HepG2 (cell line): ENCODE results near the gene NCOR2. TPM values are rescaled to one million over a fixed set of nuclear protein-coding genes. Genes with fewer than 3 reads are reported as not detected.

Experiments used
- ATF7-NPFF ChIP-seq: sonication (generic); formaldehyde crosslinking; IDR thresholded peaks from 2 replicates; pipeline ENCODE4 v1.8.1; 2023; ENCODE audit warnings: mild to moderate bottlenecking, low read depth, missing genetic modification reagents, moderate library complexity
- CBFB ChIP-seq: sonication (generic); formaldehyde crosslinking; IDR thresholded peaks from 2 replicates; pipeline ENCODE4 v1.4.0; 2020; ENCODE audit warnings: missing genetic modification reagents
- DMAP1 ChIP-seq: IDR thresholded peaks from 2 replicates; pipeline ENCODE4 v1.6.1; 2016
- FOXO4 ChIP-seq: sonication (generic); formaldehyde crosslinking; conservative IDR thresholded peaks from 2 replicates; pipeline ENCODE4 v1.8.1; 2023; ENCODE audit warnings: missing genetic modification reagents
- HMGA1 ChIP-seq: sonication (generic); formaldehyde crosslinking; conservative IDR thresholded peaks from 2 replicates; pipeline ENCODE4 v1.4.0; 2020; ENCODE audit warnings: missing genetic modification reagents
- HMGXB4 ChIP-seq, 2 experiments: sonication (generic) in 1 of 2; formaldehyde crosslinking in 1 of 2; IDR thresholded peaks; 2 replicates each; pipeline versions ENCODE4 v1.4.0 to v1.6.1; 2018 to 2020; ENCODE audit warnings: missing genetic modification reagents in 2 of 2, borderline replicate concordance in 1 of 2, low read depth in 1 of 2, mild to moderate bottlenecking in 1 of 2, missing biosample characterization in 1 of 2
- ISX ChIP-seq: sonication (generic); formaldehyde crosslinking; conservative IDR thresholded peaks from 2 replicates; pipeline ENCODE4 v1.5.0; 2020; ENCODE audit warnings: missing genetic modification reagents
- KLF16 ChIP-seq, 2 experiments: sonication (generic) in 1 of 2; formaldehyde crosslinking in 1 of 2; IDR thresholded peaks; 2 replicates each; pipeline versions ENCODE4 v1.6.1 to v1.8.0; 2016 to 2023; ENCODE audit warnings: missing genetic modification reagents in 2 of 2, missing compliant biosample characterization in 1 of 2
- KMT2B ChIP-seq: IDR thresholded peaks from 2 replicates; pipeline ENCODE4 v1.6.1; 2016; ENCODE audit warnings: missing genetic modification reagents, missing compliant biosample characterization
- MEIS2 ChIP-seq: sonication (generic); formaldehyde crosslinking; IDR thresholded peaks from 2 replicates; pipeline ENCODE4 v1.9.0; 2021; ENCODE audit warnings: mild to moderate bottlenecking, missing genetic modification reagents
- MIER2 ChIP-seq: IDR thresholded peaks from 2 replicates; pipeline ENCODE4 v1.6.1; 2016; ENCODE audit warnings: missing biosample characterization, missing genetic modification reagents
- MXD4 ChIP-seq: IDR thresholded peaks from 2 replicates; pipeline ENCODE4 v1.6.1; 2016; ENCODE audit warnings: mild to moderate bottlenecking, missing biosample characterization, missing genetic modification reagents
- REST ChIP-seq, 2 experiments: IDR thresholded peaks; 2 replicates each; pipeline ENCODE4 v1.6.1; 2011 to 2012; ENCODE audit warnings: low read length in 2 of 2, borderline replicate concordance in 1 of 2, low read depth in 1 of 2, mild to moderate bottlenecking in 1 of 2, moderate library complexity in 1 of 2
- SOX13 ChIP-seq, 3 experiments: fragments of 450-650 bp in 1 of 3; sonication (generic) in 1 of 3; formaldehyde crosslinking in 1 of 3; IDR thresholded peaks in 2 of 3; conservative IDR thresholded peaks in 1 of 3; 2 replicates each; pipeline versions ENCODE4 v1.5.0 to v1.6.1; 2016 to 2020; ENCODE audit warnings: antibody characterized with exemption in 1 of 3, mild to moderate bottlenecking in 1 of 3, missing compliant biosample characterization in 1 of 3, missing genetic modification reagents in 1 of 3, moderate library complexity in 1 of 3
- ZNF143 ChIP-seq: sonication (generic); formaldehyde crosslinking; IDR thresholded peaks from 2 replicates; pipeline ENCODE4 v1.4.0; 2020; ENCODE audit warnings: missing genetic modification reagents
- ZNF383 ChIP-seq: sonication (generic); formaldehyde crosslinking; IDR thresholded peaks from 2 replicates; pipeline ENCODE4 v1.4.0; 2020; ENCODE audit warnings: missing genetic modification reagents, mild to moderate bottlenecking, borderline replicate concordance
- ZSCAN21 ChIP-seq: sonication (generic); formaldehyde crosslinking; IDR thresholded peaks from 2 replicates; pipeline ENCODE4 v1.8.0; 2022; ENCODE audit warnings: mild to moderate bottlenecking, missing genetic modification reagents, moderate library complexity, borderline replicate concordance
- ZSCAN31 ChIP-seq: sonication (generic); formaldehyde crosslinking; IDR thresholded peaks from 2 replicates; pipeline ENCODE4 v1.5.0; 2020; ENCODE audit warnings: low read depth, mild to moderate bottlenecking, missing genetic modification reagents
- ZSCAN5A ChIP-seq: sonication (generic); formaldehyde crosslinking; IDR thresholded peaks from 2 replicates; pipeline ENCODE4 v1.8.0; 2022; ENCODE audit warnings: mild to moderate bottlenecking, missing genetic modification reagents, borderline replicate concordance
- polyA plus RNA-seq, 8 experiments: library from polyadenylated mRNA; depleted of rRNA in 3 of 8; stranded (reverse) in 7 of 8; unstranded in 1 of 8; fragments of >200 nt; fragmentation: Illumina TruSeq in 4 of 8; extraction: Trizol in 4 of 8; gene quantifications; 2 replicates each; pipeline versions ENCODE4 v1.2.1 to v1.2.3, GENCODE V29; 2011 to 2016; ENCODE audit warnings: low read depth in 4 of 8, missing spikeins in 1 of 8, mixed read lengths in 1 of 8; ENCODE audit not compliant: insufficient read depth in 1 of 8
- total RNA-seq, 5 experiments: library from RNA; depleted of rRNA; stranded (reverse); fragments of >200 nt; fragmentation: Illumina TruSeq; extraction: Trizol; gene quantifications; 2 replicates each; pipeline ENCODE4 v1.2.3, GENCODE V29; 2016; ENCODE audit warnings: low read depth in 1 of 5

Gene NCOR2
- total and polyA plus RNA-seq, 2 of the 13 experiments (the other 11 are each of a cell fraction or from before 2014, with no cell fraction given), result 4.5 to 5.7 TPM

GRCh38 chr12:124518051-124518932 lies 49.1 kb downstream of the NCOR2 start (continued):
- TF ChIP-seq ZSCAN5A (CRISPR knock-in tag) (no peak), ISX (peak; percentile 81; the same call in 1 of the 2 replicates), MIER2 (CRISPR knock-in tag) (no peak), MXD4 (0 out of 2 replicates have a peak, but pooled peaks have one; percentile 38), ZNF143 (CRISPR knock-in tag) (no peak), SOX13 (IDR thresholded peaks at IDR 0.05) (no peak), SOX13 (CRISPR knock-in tag; conservative IDR thresholded peaks at IDR 0.05 in 1 of 2, IDR thresholded peaks at IDR 0.05 in 1 of 2) (no peak; a peak in 1 of 4 replicates), HMGXB4 (CRISPR knock-in tag; IDR thresholded peaks at IDR 0.05; ENCODE audit: borderline replicate concordance in 1 of 2, low read depth in 1 of 2) (peak; percentile 58 to 70; a peak in 3 of 4 replicates), CBFB (no peak), ATF7-NPFF (no peak), HMGA1 (CRISPR knock-in tag) (no peak), ZSCAN21 (CRISPR knock-in tag) (no peak), KLF16 (CRISPR knock-in tag; IDR thresholded peaks at IDR 0.05) (peak in 1 of 2 experiments; percentile 49; a peak in 1 of 4 replicates), ZSCAN31 (CRISPR knock-in tag) (0 out of 2 replicates have a peak, but pooled peaks have one; percentile 67), MEIS2 (peak; percentile 71; the same call in 1 of the 2 replicates), DMAP1 (CRISPR knock-in tag) (peak; percentile 59; the same call in 1 of the 2 replicates), FOXO4 (CRISPR knock-in tag) (no peak), KMT2B (CRISPR knock-in tag) (peak; percentile 23; the same call in 1 of the 2 replicates), REST (IDR thresholded peaks at IDR 0.05; ENCODE audit: borderline replicate concordance in 1 of 2, low read depth in 1 of 2, low read length in 2 of 2) (0 out of 4 replicates have a peak, but pooled peaks of 1 of the 2 experiments have one; percentile 20), ZNF383 (CRISPR knock-in tag) (no peak)
